ENCODE data around the gene IL1RAPL1.

IL1RAPL1 gene

DNA sequence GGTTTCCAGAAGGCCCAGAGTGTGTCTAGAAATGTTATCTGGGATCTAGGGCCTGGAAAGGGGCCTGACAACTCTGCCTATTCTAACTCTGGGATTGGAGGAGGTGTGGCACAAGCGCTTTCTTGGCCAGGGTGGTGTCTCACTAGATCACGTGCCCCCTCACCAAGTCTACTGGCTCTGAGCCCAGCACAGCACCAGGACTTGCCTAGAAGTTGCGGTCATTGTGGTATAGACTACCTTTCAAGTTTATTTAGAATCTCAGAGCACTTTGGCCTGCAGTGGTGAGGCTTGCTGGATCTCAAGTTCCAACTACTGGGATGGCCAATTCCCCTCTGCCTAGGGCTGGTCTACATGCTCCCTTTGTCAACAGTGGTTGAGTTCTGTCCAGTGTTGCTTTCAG is 1404.8 kb downstream of the IL1RAPL1 start:
- DNase-seq (ENCODE audit: low read depth) = no peak
- H3K4me3 ChIP-seq (ENCODE audit: low read depth, low read length) = no peak overlapping the region
- TF ChIP-seq, protein P1, sequence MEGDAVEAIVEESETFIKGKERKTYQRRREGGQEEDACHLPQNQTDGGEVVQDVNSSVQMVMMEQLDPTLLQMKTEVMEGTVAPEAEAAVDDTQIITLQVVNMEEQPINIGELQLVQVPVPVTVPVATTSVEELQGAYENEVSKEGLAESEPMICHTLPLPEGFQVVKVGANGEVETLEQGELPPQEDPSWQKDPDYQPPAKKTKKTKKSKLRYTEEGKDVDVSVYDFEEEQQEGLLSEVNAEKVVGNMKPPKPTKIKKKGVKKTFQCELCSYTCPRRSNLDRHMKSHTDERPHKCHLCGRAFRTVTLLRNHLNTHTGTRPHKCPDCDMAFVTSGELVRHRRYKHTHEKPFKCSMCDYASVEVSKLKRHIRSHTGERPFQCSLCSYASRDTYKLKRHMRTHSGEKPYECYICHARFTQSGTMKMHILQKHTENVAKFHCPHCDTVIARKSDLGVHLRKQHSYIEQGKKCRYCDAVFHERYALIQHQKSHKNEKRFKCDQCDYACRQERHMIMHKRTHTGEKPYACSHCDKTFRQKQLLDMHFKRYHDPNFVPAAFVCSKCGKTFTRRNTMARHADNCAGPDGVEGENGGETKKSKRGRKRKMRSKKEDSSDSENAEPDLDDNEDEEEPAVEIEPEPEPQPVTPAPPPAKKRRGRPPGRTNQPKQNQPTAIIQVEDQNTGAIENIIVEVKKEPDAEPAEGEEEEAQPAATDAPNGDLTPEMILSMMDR (IDR thresholded peaks at IDR 0.05; ENCODE audit: low read depth, low read length) = no peak
- no peak for TF ChIP-seq POLR2A (IDR thresholded peaks at IDR 0.05; ENCODE audit: extremely low read depth, insufficient read length)
- TF ChIP-seq, protein P2, sequence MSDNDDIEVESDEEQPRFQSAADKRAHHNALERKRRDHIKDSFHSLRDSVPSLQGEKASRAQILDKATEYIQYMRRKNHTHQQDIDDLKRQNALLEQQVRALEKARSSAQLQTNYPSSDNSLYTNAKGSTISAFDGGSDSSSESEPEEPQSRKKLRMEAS (IDR thresholded peaks at IDR 0.05; ENCODE audit: low read depth, low read length) = no peak
- no peak for TF ChIP-seq MYC (IDR thresholded peaks at IDR 0.05; ENCODE audit: low read depth, low read length)

DNA sequence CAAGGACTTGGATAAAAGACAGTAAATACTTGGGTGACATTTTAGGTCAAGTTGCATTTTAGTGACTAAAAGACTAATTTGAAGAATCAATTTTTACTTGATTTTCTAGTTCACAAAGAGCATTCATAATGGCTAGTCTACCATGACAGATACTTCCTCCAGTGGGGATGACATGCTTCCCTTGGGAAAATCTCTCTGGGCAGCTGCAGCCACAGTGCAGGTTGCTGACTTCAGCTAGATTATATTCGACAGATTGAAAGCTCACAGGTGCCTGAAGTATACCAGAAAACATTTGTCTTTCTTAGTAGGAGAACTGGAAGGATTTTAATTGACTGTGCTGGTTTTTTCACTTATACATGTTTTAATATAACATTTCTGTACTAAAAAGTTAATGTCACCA is 1418.6 kb downstream of the IL1RAPL1 start:
- H3K4me3 ChIP-seq (ENCODE audit: low read depth, low read length) = no peak overlapping the region
- DNase-seq (ENCODE audit: low read depth) = no peak
- TF ChIP-seq MYC (IDR thresholded peaks at IDR 0.05; ENCODE audit: low read depth, low read length) = no peak
- TF ChIP-seq POLR2A (IDR thresholded peaks at IDR 0.05; ENCODE audit: extremely low read depth, insufficient read length) = no peak
- TF ChIP-seq, protein P2 (IDR thresholded peaks at IDR 0.05; ENCODE audit: low read depth, low read length) = no peak

Measured in NB4 (cell line).